ENCODE measurements around the gene PKIG.

- TF ChIP-seq CTCF (IDR thresholded peaks at IDR 0.05) (no peak), POLR2A (IDR thresholded peaks at IDR 0.05) (no peak), EP300 (IDR thresholded peaks at IDR 0.05) (no peak)
These were observed 58.9 kb downstream of the PKIG start for GRCh38 chr20:44641325-44641724.
